Fibroblast of lung (primary cell): ENCODE results near the gene P3H4. TPM values are rescaled to one million over a fixed set of nuclear protein-coding genes. Genes with fewer than 3 reads are reported as not detected.

Experiments
- DNase-seq, 2 donors: peaks; one replicate each; pipeline versions ENCODE4 v3.0.0 to v3.0.0-alpha.2; 2010; ENCODE audit warnings: low read depth in 2 of 2
- H2AFZ ChIP-seq: 2 replicates; pipeline ENCODE4 v1.5.1; 2012; ENCODE audit warnings: low read length, control low read depth, inconsistent platforms
- H3K27ac ChIP-seq: 2 replicates; pipeline ENCODE4 v1.5.1; 2011; ENCODE audit warnings: low read length, control low read depth; ENCODE audit not compliant: insufficient read depth
- H3K27me3 ChIP-seq: 2 replicates; pipeline ENCODE4 v1.5.1; 2011; ENCODE audit warnings: mild to moderate bottlenecking, low read length; ENCODE audit not compliant: control insufficient read depth, insufficient read depth
- H3K36me3 ChIP-seq: 2 replicates; pipeline ENCODE4 v1.5.1; 2011; ENCODE audit warnings: low read length; ENCODE audit not compliant: control insufficient read depth, insufficient read depth
- H3K4me1 ChIP-seq: 2 replicates; pipeline ENCODE4 v1.5.1; 2011; ENCODE audit warnings: low read length; ENCODE audit not compliant: control insufficient read depth, insufficient read depth; ENCODE audit errors: extremely low read depth
- H3K4me2 ChIP-seq: 2 replicates; pipeline ENCODE4 v1.5.1; 2011; ENCODE audit warnings: low read length, control low read depth; ENCODE audit not compliant: insufficient read depth; ENCODE audit errors: extremely low read depth
- H3K4me3 ChIP-seq, 4 experiments: fragments of 200-600 bp in 1 of 4; sonication (generic) in 1 of 4; replicated peaks in 1 of 4; 2 replicates each; pipeline ENCODE4 v1.5.1; 2011 to 2016; ENCODE audit warnings: low read length in 4 of 4, low read depth in 3 of 4, mild to moderate bottlenecking in 3 of 4, control low read depth in 2 of 4, inconsistent platforms in 1 of 4, mixed read lengths in 1 of 4; ENCODE audit not compliant: insufficient read depth in 1 of 4; ENCODE audit errors: control extremely low read depth in 1 of 4
- H3K79me2 ChIP-seq: 2 replicates; pipeline ENCODE4 v1.5.1; 2012; ENCODE audit warnings: mild to moderate bottlenecking, low read length, inconsistent platforms; ENCODE audit not compliant: control insufficient read depth, insufficient read depth
- H3K9ac ChIP-seq: 2 replicates; pipeline ENCODE4 v1.5.1; 2011; ENCODE audit warnings: mild to moderate bottlenecking, low read length, control low read depth; ENCODE audit not compliant: insufficient read depth
- H3K9me3 ChIP-seq: 2 replicates; pipeline ENCODE4 v1.5.1; 2012; ENCODE audit warnings: low read depth, low read length; ENCODE audit not compliant: control insufficient read depth, insufficient read depth
- H4K20me1 ChIP-seq: 2 replicates; pipeline ENCODE4 v1.5.1; 2011; ENCODE audit warnings: low read length; ENCODE audit not compliant: control insufficient read depth, insufficient read depth; ENCODE audit errors: extremely low read depth
- EZH2 ChIP-seq: IDR thresholded peaks from 2 replicates; pipeline ENCODE4 v1.5.1; 2012; ENCODE audit warnings: low read length, control low read depth, mild to moderate bottlenecking; ENCODE audit errors: missing control alignments
- polyA plus RNA-seq, 2 donors: library from polyadenylated mRNA; depleted of rRNA in 1 of 2; stranded (reverse) in 1 of 2; unstranded in 1 of 2; fragments of >200 nt; gene quantifications; 2 replicates each; pipeline ENCODE4 v1.2.1, GENCODE V29; 2011 to 2012; ENCODE audit warnings: missing spikeins in 1 of 2
- total RNA-seq: library from RNA; depleted of rRNA; stranded (reverse); fragments of >200 nt; gene quantifications from 2 replicates; pipeline ENCODE4 v1.2.1, GENCODE V29; 2014
- TF ChIP-seq, protein P1 (sequence below), 2 donors: IDR thresholded peaks in 1 of 2; conservative IDR thresholded peaks in 1 of 2; 1 replicate in 1 of 2; 2 replicates in 1 of 2; pipeline ENCODE4 v1.5.1; 2011 to 2012; ENCODE audit warnings: low read length in 2 of 2, control low read depth in 1 of 2, inconsistent platforms in 1 of 2, low read depth in 1 of 2, mild to moderate bottlenecking in 1 of 2

Gene P3H4
- total and polyA plus RNA-seq, 2 donors (not counting 1 experiment from before 2014, with no cell fraction given), result 36.8 to 37.0 TPM

DNA sequence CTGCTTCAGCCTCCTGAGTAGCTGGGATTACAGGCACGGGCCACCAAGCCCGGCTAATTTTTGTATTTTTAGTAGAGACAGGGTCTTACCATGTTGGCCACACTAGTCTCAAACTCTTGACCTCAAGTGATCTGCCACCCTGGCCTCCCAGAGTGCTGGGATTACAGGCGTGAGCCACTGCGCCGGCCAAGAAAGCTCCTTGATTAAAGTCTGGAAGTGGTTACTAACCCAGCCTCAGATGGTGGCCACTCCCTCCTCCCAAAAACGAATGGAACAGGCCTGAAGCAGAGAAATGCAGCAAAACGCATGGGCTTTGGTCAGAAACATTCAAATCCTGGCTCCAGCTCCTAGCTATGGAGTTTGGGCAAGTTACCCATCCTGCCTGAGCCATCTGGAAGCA, 12.3 kb upstream of the P3H4 start:
- no peak overlapping the region for H3K9ac ChIP-seq
- H2AFZ ChIP-seq, result no peak overlapping the region
- TF ChIP-seq, protein P1, sequence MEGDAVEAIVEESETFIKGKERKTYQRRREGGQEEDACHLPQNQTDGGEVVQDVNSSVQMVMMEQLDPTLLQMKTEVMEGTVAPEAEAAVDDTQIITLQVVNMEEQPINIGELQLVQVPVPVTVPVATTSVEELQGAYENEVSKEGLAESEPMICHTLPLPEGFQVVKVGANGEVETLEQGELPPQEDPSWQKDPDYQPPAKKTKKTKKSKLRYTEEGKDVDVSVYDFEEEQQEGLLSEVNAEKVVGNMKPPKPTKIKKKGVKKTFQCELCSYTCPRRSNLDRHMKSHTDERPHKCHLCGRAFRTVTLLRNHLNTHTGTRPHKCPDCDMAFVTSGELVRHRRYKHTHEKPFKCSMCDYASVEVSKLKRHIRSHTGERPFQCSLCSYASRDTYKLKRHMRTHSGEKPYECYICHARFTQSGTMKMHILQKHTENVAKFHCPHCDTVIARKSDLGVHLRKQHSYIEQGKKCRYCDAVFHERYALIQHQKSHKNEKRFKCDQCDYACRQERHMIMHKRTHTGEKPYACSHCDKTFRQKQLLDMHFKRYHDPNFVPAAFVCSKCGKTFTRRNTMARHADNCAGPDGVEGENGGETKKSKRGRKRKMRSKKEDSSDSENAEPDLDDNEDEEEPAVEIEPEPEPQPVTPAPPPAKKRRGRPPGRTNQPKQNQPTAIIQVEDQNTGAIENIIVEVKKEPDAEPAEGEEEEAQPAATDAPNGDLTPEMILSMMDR (conservative IDR thresholded peaks at IDR 0.05 in 1 of 2, IDR thresholded peaks at IDR 0.05 in 1 of 2; ENCODE audit: low read depth in 1 of 2, low read length in 2 of 2), result no peak
- TF ChIP-seq EZH2, result no peak
- H3K4me2 ChIP-seq, result no peak overlapping the region
- H3K4me3 ChIP-seq, result no peak overlapping the region
- H3K27ac ChIP-seq, result no peak overlapping the region
- DNase-seq, result no peak
- no peaks in the 10 kb centered on the region for H4K20me1 ChIP-seq
- H3K9me3 ChIP-seq, result no peaks in the 10 kb centered on the region
- no peaks in the 10 kb centered on the region for H3K4me1 ChIP-seq
- H3K27me3 ChIP-seq, result no peaks in the 10 kb centered on the region
- no peaks in the 10 kb centered on the region for H3K79me2 ChIP-seq
- peaks cover 17% of the 10 kb centered on the region for H3K36me3 ChIP-seq

DNA sequence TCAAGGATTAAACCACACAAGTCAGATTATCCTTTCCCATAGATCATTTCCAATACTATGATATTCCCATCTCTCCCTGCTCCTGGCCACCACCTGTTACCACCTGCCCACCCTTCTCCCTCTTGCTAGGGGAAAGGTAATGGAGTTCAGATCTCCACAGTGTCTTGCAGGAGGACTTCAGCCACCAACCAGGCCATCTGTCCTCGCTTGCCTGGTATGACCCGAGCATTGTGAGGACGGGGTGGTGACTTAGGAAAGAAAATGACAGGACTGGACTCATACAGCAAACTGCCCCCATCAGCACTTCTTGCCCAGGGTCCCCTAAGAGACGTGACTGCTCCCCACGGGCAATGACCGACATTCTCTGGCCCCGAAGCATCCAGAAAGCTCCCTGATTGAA, 11.8 kb upstream of the P3H4 start:
- H3K27me3 ChIP-seq, result no peaks in the 10 kb centered on the region
- H3K4me1 ChIP-seq, result no peaks in the 10 kb centered on the region
- no peak overlapping the region for H3K9ac ChIP-seq
- no peaks in the 10 kb centered on the region for H3K79me2 ChIP-seq
- no peak overlapping the region for H3K27ac ChIP-seq
- no peak for TF ChIP-seq EZH2
- TF ChIP-seq, protein P1 (conservative IDR thresholded peaks at IDR 0.05 in 1 of 2, IDR thresholded peaks at IDR 0.05 in 1 of 2; ENCODE audit: low read depth in 1 of 2, low read length in 2 of 2), result no peak
- no peaks in the 10 kb centered on the region for H3K9me3 ChIP-seq
- H2AFZ ChIP-seq, result no peak overlapping the region
- H4K20me1 ChIP-seq, result no peaks in the 10 kb centered on the region
- no peak overlapping the region for H3K4me2 ChIP-seq
- no peak for DNase-seq
- H3K4me3 ChIP-seq, result no peak overlapping the region
- peaks cover 17% of the 10 kb centered on the region for H3K36me3 ChIP-seq

DNA sequence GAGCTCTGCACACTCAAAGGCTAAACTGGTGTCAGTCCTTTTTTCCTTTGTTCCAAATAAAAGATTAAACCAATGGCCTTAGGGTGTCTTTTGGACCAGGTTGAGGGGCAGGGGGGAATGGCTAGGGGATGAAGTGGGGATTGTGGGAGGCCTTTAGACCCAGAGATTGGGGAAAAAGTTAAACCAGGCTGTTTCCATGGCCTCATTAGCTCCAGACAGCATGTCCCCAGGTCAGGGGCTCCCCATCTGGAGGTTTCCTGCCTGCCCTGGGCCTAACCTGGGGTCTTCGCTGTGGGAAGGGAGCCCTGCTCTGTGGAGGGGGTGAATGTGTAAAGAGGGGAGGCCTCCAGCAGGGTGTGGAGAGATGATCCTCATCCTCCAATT, 11.4 kb upstream of the P3H4 start:
- Histone ChIP-seq H3K27me3 (no peaks in the 10 kb centered on the region), H4K20me1 (no peaks in the 10 kb centered on the region), H3K9ac (no peak overlapping the region), H3K4me2 (no peak overlapping the region), H3K9me3 (no peaks in the 10 kb centered on the region), H3K36me3 (peaks cover 20% of the 10 kb centered on the region), H2AFZ (no peak overlapping the region), H3K79me2 (no peaks in the 10 kb centered on the region), H3K4me1 (no peaks in the 10 kb centered on the region), H3K27ac (no peak overlapping the region), H3K4me3 (no peak overlapping the region)
- no peak for DNase-seq
- TF ChIP-seq EZH2, result no peak
- TF ChIP-seq, protein P1 (conservative IDR thresholded peaks at IDR 0.05 in 1 of 2, IDR thresholded peaks at IDR 0.05 in 1 of 2; ENCODE audit: low read depth in 1 of 2, low read length in 2 of 2), result no peak
